Thoracic aorta (tissue), 2 donors: ENCODE data around the gene SIRT5. TPM values are rescaled to one million over a fixed set of nuclear protein-coding genes. Genes with fewer than 3 reads are reported as not detected.

Source experiments
- ATAC-seq: fragments of 150-250 bp; one replicate; pipeline ENCODE4 v1.8.0; 2017; ENCODE audit warnings: low read depth; ENCODE audit not compliant: insufficient number of reproducible peaks, low FRiP score
- DNase-seq: peaks from one replicate; pipeline ENCODE4 v3.0.0-alpha.2; 2020; ENCODE audit warnings: low spot score
- H3K27ac ChIP-seq, 2 donors: fragments of 200-600 bp; sonication (generic); 1 replicate in 1 of 2; 2 replicates in 1 of 2; pipeline ENCODE4 v1.5.1; 2016; ENCODE audit warnings: mild to moderate bottlenecking in 2 of 2, moderate library complexity in 2 of 2
- H3K27me3 ChIP-seq: fragments of 200-600 bp; sonication (generic); replicated peaks from 2 replicates; pipeline ENCODE4 v1.6.0; 2016; ENCODE audit warnings: mild to moderate bottlenecking; ENCODE audit not compliant: insufficient read depth
- H3K36me3 ChIP-seq: fragments of 200-600 bp; sonication (generic); one replicate; pipeline ENCODE4 v1.5.1; 2016
- H3K4me1 ChIP-seq, 2 donors: fragments of 200-600 bp; sonication (generic); 1 replicate in 1 of 2; 2 replicates in 1 of 2; pipeline versions ENCODE4 v1.5.1 to v1.6.0; 2016; ENCODE audit warnings: low read depth in 2 of 2, mild to moderate bottlenecking in 1 of 2; ENCODE audit not compliant: control insufficient read depth in 1 of 2
- H3K4me3 ChIP-seq: fragments of 200-600 bp; sonication (generic); 2 replicates; pipeline ENCODE4 v1.5.1; 2016; ENCODE audit warnings: mild to moderate bottlenecking
- H3K9me3 ChIP-seq: fragments of 200-600 bp; sonication (generic); 2 replicates; pipeline ENCODE4 v1.5.1; 2016
- CTCF ChIP-seq: fragments of 200-600 bp; sonication (generic); IDR thresholded peaks from one replicate; pipeline ENCODE4 v1.5.1; 2019; ENCODE audit warnings: antibody characterized with exemption
- total RNA-seq, 2 donors: library from RNA; depleted of rRNA; stranded (reverse); fragments of >200 nt; gene quantifications; one replicate each; pipeline versions ENCODE4 v1.1.0 to v1.2.3, GENCODE V29; 2016

Gene SIRT5
- total RNA-seq, 2 donors from 2014 or later, result 5.7 to 10.0 TPM

- no peak for TF ChIP-seq CTCF
- no peaks in the 10 kb centered on the region for H3K27me3 ChIP-seq
- peak overlapping the region in 1 of 2 donors; percentile 50 for H3K27ac ChIP-seq
- ATAC-seq, result no peak
- no peak overlapping the region for H3K4me3 ChIP-seq
- peaks cover 11% of the 10 kb centered on the region for H3K36me3 ChIP-seq
- peaks cover 7 to 15% of the 10 kb centered on the region in 2 donors for H3K4me1 ChIP-seq
- no peak for DNase-seq
- H3K9me3 ChIP-seq, result no peaks in the 10 kb centered on the region
These were observed 55.2 kb downstream of the SIRT5 start for GRCh38 chr6:13629459-13630116.

- ATAC-seq, result no peak
- Histone ChIP-seq H3K36me3 (peaks cover 11% of the 10 kb centered on the region), H3K4me3 (no peak overlapping the region), H3K9me3 (no peaks in the 10 kb centered on the region), H3K27ac (no peak overlapping the region), H3K27me3 (no peaks in the 10 kb centered on the region), H3K4me1 (peaks cover 7 to 15% of the 10 kb centered on the region in 2 donors)
- no peak for DNase-seq
- no peak for TF ChIP-seq CTCF
These were observed 56.1 kb downstream of the SIRT5 start for GRCh38 chr6:13630499-13630898.

- H3K4me3 ChIP-seq, result no peak overlapping the region
- ATAC-seq, result no peak
- H3K27ac ChIP-seq, result no peak overlapping the region
- no peak for DNase-seq
- H3K36me3 ChIP-seq, result peaks cover 13% of the 10 kb centered on the region
- peaks cover 7 to 15% of the 10 kb centered on the region in 2 donors for H3K4me1 ChIP-seq
- no peaks in the 10 kb centered on the region for H3K9me3 ChIP-seq
- TF ChIP-seq CTCF, result no peak
- H3K27me3 ChIP-seq, result no peaks in the 10 kb centered on the region
These were observed 58.9 kb downstream of the SIRT5 start for GRCh38 chr6:13633343-13633742.

- H3K4me1 ChIP-seq, result peaks cover 10 to 13% of the 10 kb centered on the region in 2 donors
- no peaks in the 10 kb centered on the region for H3K27me3 ChIP-seq
- DNase-seq (no peak), ATAC-seq (no peak)
- H3K36me3 ChIP-seq, result peaks cover 23% of the 10 kb centered on the region
- H3K4me3 ChIP-seq, result no peak overlapping the region
- no peak overlapping the region for H3K27ac ChIP-seq
- H3K9me3 ChIP-seq, result no peaks in the 10 kb centered on the region
- TF ChIP-seq CTCF, result no peak
These were observed 61.7 kb downstream of the SIRT5 start for GRCh38 chr6:13635948-13636658.

GRCh38 chr6:13638014-13638413 is 63.6 kb downstream of the SIRT5 start:
- no peak for ATAC-seq
- peaks cover 15% of the 10 kb centered on the region for H3K36me3 ChIP-seq
- H3K4me3 ChIP-seq, result no peak overlapping the region
- TF ChIP-seq CTCF, result no peak
- peaks cover 18 to 19% of the 10 kb centered on the region in 2 donors for H3K4me1 ChIP-seq
- no peak overlapping the region for H3K27ac ChIP-seq
- no peaks in the 10 kb centered on the region for H3K9me3 ChIP-seq
- DNase-seq, result no peak
- no peaks in the 10 kb centered on the region for H3K27me3 ChIP-seq
